Loucy (cell line): ENCODE results near the gene PLEKHA7.
A peak's percentile ranks its signal among the peaks of the same experiment; 100 is the strongest.

Experiments
- H2AFZ ChIP-seq: fragments of 200-600 bp; sonication (generic); 2 replicates; pipeline ENCODE4 v1.6.0; 2016; ENCODE audit warnings: antibody characterized with exemption, mild to moderate bottlenecking, low read length, moderate library complexity
- H3F3A ChIP-seq: fragments of 200-600 bp; 2 replicates; pipeline ENCODE4 v1.6.0; 2016; ENCODE audit warnings: antibody characterized with exemption, low read depth, mild to moderate bottlenecking
- H3K27me3 ChIP-seq: fragments of 200-600 bp; sonication (generic); 2 replicates; pipeline ENCODE4 v1.6.1; 2014; ENCODE audit warnings: low read length, mild to moderate bottlenecking; ENCODE audit not compliant: insufficient read depth, poor library complexity, severe bottlenecking
- H3K36me3 ChIP-seq: fragments of 200-600 bp; sonication (generic); 2 replicates; pipeline ENCODE4 v1.6.1; 2016; ENCODE audit warnings: low read length; ENCODE audit not compliant: insufficient read depth
- H3K4me1 ChIP-seq: fragments of 200-600 bp; sonication (generic); 2 replicates; pipeline ENCODE4 v1.5.1; 2014; ENCODE audit warnings: low read length, mild to moderate bottlenecking; ENCODE audit not compliant: insufficient read depth, poor library complexity, severe bottlenecking
- H3K4me2 ChIP-seq: fragments of 200-600 bp; sonication (generic); 2 replicates; pipeline ENCODE4 v1.6.0; 2014; ENCODE audit warnings: antibody characterized with exemption, low read length, low read depth, mild to moderate bottlenecking; ENCODE audit not compliant: poor library complexity, severe bottlenecking
- H3K4me3 ChIP-seq: fragments of 200-600 bp; sonication (generic); 2 replicates; pipeline ENCODE4 v1.5.1; 2014; ENCODE audit warnings: low read length, mild to moderate bottlenecking, mixed read lengths; ENCODE audit not compliant: poor library complexity, severe bottlenecking
- H3K79me2 ChIP-seq: fragments of 200-600 bp; sonication (generic); 2 replicates; pipeline ENCODE4 v1.6.1; 2014; ENCODE audit warnings: low read length; ENCODE audit not compliant: insufficient read depth
- H3K9ac ChIP-seq: fragments of 200-600 bp; sonication (generic); 2 replicates; pipeline ENCODE4 v1.6.0; 2014; ENCODE audit warnings: mild to moderate bottlenecking, low read depth, low read length, moderate library complexity; ENCODE audit not compliant: poor library complexity, severe bottlenecking
- H3K9me2 ChIP-seq: fragments of 200-600 bp; sonication (generic); replicated peaks from 2 replicates; pipeline ENCODE4 v1.6.1; 2016; ENCODE audit warnings: low read depth, low read length, mixed read lengths
- H3K9me3 ChIP-seq: fragments of 200-600 bp; sonication (generic); 2 replicates; pipeline ENCODE4 v1.6.1; 2014; ENCODE audit warnings: mild to moderate bottlenecking, antibody characterized with exemption, low read length, low read depth; ENCODE audit not compliant: insufficient read depth
- H4K20me1 ChIP-seq: fragments of 200-600 bp; sonication (generic); 2 replicates; pipeline ENCODE4 v1.6.0; 2014; ENCODE audit warnings: antibody characterized with exemption, low read length, mild to moderate bottlenecking; ENCODE audit not compliant: insufficient read depth, poor library complexity, severe bottlenecking
- EZH2phosphoT487 ChIP-seq: fragments of 200-600 bp; IDR thresholded peaks from 2 replicates; pipeline ENCODE4 v1.6.1; 2018; ENCODE audit warnings: antibody characterized with exemption, mild to moderate bottlenecking, moderate library complexity, borderline replicate concordance
- TF ChIP-seq, protein P1 (sequence below): fragments of 200-600 bp; sonication (generic); conservative IDR thresholded peaks from 2 replicates; pipeline ENCODE4 v1.5.1; 2014; ENCODE audit warnings: mild to moderate bottlenecking, antibody characterized with exemption, low read length

The PLEKHA7 gene

DNA sequence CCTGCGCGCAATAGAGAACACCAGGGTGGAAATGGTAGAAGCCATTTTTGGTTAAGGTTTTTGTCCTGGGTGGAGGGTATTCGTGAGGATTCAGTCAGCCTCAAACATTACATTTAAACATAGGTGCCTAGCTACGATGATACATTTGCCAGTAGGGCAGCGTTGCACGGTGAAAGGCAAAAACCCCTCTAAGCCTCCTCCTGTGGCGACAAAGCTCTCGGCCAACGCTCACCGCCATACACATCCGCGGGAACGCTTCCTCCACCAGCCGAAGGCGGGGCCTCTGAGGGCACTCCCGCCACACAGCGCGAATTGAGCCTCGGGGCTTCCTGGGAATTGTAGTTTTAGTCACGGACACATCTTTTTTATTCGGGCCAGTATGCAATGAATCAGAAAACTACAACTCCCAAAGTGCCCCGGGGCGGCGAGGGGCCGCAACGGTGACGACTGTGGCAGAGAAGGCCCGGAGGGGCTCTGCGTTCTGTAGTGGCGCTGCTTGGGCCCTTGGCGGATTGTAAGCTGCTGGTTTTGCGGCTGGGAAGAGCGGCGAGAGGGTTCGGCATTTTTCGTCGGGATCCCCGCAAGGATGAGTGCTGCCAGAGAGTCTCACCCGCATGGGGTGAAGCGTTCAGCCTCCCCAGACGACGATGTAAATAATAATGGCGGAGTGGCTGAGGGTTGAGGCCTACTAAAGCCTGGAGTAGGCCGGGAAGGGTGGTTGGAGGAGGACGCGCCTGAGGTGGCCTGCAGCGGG is 275.8 kb downstream of the PLEKHA7 start, which contains the start of gene C11orf58:
C11orf58 (plus strand) TSS at position 455 of the 754 bp plus-strand sequence; CDS start at position 587, 132 bp downstream.
- H3K9me3 ChIP-seq = no peaks in the 10 kb centered on the region
- peaks cover 24% of the 10 kb centered on the region for H3K4me1 ChIP-seq
- no peaks in the 10 kb centered on the region for H3K36me3 ChIP-seq
- H4K20me1 ChIP-seq = peaks cover 43% of the 10 kb centered on the region
- peak within 1 kb of the TSS; percentile 69 for H2AFZ ChIP-seq
- peaks cover 49% of the 10 kb centered on the region for H3K79me2 ChIP-seq
- H3F3A ChIP-seq = no peaks in the 10 kb centered on the region
- no peaks in the 10 kb centered on the region for H3K9me2 ChIP-seq
- H3K9ac ChIP-seq = peak within 1 kb of the TSS; percentile 95
- peak within 1 kb of the TSS; percentile 91 for H3K4me3 ChIP-seq
- TF ChIP-seq, protein P1, sequence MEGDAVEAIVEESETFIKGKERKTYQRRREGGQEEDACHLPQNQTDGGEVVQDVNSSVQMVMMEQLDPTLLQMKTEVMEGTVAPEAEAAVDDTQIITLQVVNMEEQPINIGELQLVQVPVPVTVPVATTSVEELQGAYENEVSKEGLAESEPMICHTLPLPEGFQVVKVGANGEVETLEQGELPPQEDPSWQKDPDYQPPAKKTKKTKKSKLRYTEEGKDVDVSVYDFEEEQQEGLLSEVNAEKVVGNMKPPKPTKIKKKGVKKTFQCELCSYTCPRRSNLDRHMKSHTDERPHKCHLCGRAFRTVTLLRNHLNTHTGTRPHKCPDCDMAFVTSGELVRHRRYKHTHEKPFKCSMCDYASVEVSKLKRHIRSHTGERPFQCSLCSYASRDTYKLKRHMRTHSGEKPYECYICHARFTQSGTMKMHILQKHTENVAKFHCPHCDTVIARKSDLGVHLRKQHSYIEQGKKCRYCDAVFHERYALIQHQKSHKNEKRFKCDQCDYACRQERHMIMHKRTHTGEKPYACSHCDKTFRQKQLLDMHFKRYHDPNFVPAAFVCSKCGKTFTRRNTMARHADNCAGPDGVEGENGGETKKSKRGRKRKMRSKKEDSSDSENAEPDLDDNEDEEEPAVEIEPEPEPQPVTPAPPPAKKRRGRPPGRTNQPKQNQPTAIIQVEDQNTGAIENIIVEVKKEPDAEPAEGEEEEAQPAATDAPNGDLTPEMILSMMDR = no peak
- no peak for TF ChIP-seq EZH2phosphoT487
- peaks cover 4% of the 10 kb centered on the region for H3K27me3 ChIP-seq
- peak within 1 kb of the TSS; percentile 91 for H3K4me2 ChIP-seq

DNA sequence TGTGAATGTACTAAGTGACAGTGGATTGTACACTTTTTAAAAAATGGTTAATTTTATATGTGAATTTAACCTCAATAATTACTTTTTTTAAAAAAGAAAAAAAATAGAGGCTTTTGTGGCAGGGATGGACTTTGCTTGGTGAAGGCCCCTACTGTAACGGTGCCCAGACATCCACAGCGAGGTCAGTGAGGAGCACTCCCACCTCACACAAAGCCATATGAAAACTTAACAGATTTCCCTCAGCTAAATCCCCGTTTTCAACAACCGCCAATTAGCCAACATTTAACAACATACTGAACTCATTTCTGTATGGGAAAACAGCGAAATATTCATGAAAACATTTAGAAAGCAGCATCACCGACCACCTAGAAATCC is 276.4 kb downstream of the PLEKHA7 start:
- Histone ChIP-seq H3K4me2 (peak overlapping the region; percentile 68), H4K20me1 (peaks cover 38% of the 10 kb centered on the region), H3K4me3 (peak overlapping the region; percentile 91), H3K9ac (peak overlapping the region; percentile 95), H3K9me3 (no peaks in the 10 kb centered on the region), H3F3A (no peaks in the 10 kb centered on the region), H3K79me2 (peaks cover 44% of the 10 kb centered on the region), H3K27me3 (peaks cover 4% of the 10 kb centered on the region), H2AFZ (peak overlapping the region; percentile 58), H3K4me1 (peaks cover 20% of the 10 kb centered on the region), H3K36me3 (no peaks in the 10 kb centered on the region), H3K9me2 (no peaks in the 10 kb centered on the region)
- TF ChIP-seq EZH2phosphoT487 = no peak
- TF ChIP-seq, protein P1 = no peak
